ENCODE measurements around the gene PEAK1. TPM values are rescaled to one million over a fixed set of nuclear protein-coding genes. Genes with fewer than 3 reads are reported as not detected.

PEAK1 gene, protein sequence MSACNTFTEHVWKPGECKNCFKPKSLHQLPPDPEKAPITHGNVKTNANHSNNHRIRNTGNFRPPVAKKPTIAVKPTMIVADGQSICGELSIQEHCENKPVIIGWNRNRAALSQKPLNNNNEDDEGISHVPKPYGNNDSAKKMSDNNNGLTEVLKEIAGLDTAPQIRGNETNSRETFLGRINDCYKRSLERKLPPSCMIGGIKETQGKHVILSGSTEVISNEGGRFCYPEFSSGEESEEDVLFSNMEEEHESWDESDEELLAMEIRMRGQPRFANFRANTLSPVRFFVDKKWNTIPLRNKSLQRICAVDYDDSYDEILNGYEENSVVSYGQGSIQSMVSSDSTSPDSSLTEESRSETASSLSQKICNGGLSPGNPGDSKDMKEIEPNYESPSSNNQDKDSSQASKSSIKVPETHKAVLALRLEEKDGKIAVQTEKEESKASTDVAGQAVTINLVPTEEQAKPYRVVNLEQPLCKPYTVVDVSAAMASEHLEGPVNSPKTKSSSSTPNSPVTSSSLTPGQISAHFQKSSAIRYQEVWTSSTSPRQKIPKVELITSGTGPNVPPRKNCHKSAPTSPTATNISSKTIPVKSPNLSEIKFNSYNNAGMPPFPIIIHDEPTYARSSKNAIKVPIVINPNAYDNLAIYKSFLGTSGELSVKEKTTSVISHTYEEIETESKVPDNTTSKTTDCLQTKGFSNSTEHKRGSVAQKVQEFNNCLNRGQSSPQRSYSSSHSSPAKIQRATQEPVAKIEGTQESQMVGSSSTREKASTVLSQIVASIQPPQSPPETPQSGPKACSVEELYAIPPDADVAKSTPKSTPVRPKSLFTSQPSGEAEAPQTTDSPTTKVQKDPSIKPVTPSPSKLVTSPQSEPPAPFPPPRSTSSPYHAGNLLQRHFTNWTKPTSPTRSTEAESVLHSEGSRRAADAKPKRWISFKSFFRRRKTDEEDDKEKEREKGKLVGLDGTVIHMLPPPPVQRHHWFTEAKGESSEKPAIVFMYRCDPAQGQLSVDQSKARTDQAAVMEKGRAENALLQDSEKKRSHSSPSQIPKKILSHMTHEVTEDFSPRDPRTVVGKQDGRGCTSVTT (N-terminal part only)
- total RNA-seq: 10 to 100 TPM; 14.5 to 31.1 (median 25.9) TPM

DNA sequence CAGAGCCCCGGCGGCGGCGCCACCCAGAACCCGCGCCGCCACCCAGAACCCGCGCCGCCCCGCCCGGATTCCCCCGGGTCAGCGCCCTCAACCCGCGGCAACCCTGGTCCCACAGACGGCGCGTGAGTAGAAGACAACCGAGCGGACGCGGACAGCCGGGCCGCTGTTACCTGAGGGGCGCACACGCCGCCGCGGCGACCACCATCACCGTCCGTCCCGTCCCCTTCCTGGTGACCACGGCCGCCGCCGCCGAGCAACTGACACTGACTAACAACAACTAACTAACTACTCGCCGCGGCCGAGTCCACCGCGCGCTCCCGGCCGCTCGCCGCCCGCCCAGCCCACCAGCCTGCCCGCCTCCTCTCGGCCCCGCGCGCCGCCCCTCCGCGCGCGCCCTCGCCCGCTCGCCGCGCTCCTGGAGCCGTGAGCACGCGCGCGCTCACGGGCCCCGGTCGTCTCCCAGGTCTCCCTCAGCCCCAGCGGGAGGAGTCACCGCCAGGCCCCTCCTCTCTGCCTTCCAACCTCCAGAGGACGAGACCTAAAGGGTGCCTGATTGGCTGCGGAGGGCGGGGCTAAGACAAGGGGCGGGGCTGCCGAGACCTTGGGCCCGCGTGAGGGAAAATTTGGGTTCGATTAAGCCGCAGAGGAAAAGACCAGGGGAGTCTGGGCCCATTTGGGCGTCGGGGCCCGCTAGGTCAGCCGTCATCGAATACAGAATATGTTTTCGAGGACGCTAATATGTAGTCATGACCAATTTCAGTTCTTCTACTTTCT, at the start of gene PEAK1:
TSS of gene PEAK1 (minus strand) at position 269 of the 774 bp plus-strand sequence. CDS start 238,178 bp downstream, outside the sequence.
- DNase-seq (ENCODE audit: low spot score in 2 of 2): peak; percentile 99 to 100
- H3K4me1 ChIP-seq: peaks cover 58% of the 10 kb centered on the region
- no peaks in the 10 kb centered on the region for H3K9me3 ChIP-seq
- peak within 1 kb of the TSS; percentile 97 for H3K27ac ChIP-seq
- H3K4me3 ChIP-seq: peak within 1 kb of the TSS; percentile 78
- no peaks in the 10 kb centered on the region for H3K27me3 ChIP-seq
- H3K36me3 ChIP-seq: no peaks in the 10 kb centered on the region
- under 1% methylated on average over 47 of the region's 92 CpGs for WGBS
- TF ChIP-seq POLR2AphosphoS5 (IDR thresholded peaks at IDR 0.05): peak in 1 of 3 donors; percentile 80
- peak; percentile 84 to 97 for TF ChIP-seq POLR2A (IDR thresholded peaks at IDR 0.05)
- TF ChIP-seq, protein P1, sequence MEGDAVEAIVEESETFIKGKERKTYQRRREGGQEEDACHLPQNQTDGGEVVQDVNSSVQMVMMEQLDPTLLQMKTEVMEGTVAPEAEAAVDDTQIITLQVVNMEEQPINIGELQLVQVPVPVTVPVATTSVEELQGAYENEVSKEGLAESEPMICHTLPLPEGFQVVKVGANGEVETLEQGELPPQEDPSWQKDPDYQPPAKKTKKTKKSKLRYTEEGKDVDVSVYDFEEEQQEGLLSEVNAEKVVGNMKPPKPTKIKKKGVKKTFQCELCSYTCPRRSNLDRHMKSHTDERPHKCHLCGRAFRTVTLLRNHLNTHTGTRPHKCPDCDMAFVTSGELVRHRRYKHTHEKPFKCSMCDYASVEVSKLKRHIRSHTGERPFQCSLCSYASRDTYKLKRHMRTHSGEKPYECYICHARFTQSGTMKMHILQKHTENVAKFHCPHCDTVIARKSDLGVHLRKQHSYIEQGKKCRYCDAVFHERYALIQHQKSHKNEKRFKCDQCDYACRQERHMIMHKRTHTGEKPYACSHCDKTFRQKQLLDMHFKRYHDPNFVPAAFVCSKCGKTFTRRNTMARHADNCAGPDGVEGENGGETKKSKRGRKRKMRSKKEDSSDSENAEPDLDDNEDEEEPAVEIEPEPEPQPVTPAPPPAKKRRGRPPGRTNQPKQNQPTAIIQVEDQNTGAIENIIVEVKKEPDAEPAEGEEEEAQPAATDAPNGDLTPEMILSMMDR (IDR thresholded peaks at IDR 0.05): no peak

DNA sequence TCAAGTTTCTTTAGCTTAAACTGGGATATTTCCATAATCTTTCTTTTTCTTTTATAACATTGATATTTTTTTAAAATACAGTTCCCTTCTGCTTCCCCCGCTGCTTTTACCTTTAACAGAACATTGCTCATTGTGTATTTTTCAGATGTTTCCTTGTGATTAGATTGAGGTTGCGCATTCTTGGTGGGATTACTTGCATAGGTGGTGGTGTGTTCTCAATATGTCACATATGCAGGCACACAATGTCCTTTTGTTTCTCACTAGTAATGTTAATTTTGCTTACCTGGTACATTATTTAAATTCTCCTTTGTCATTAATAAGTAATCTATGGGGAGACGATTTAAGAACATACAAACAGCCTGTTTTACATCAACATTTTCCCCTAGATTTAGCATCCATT, 49.0 kb upstream of the PEAK1 start:
- TF ChIP-seq EP300 (IDR thresholded peaks at IDR 0.05) (no peak), POLR2AphosphoS5 (IDR thresholded peaks at IDR 0.05) (no peak), POLR2A (IDR thresholded peaks at IDR 0.05) (no peak)
- TF ChIP-seq, protein P1 (IDR thresholded peaks at IDR 0.05): no peak
- no peak overlapping the region for H3K27ac ChIP-seq
- H3K4me1 ChIP-seq: no peaks in the 10 kb centered on the region
- no peak overlapping the region for H3K4me3 ChIP-seq
- WGBS: 93% methylated on average over 3 of the region's 3 CpGs
- H3K9me3 ChIP-seq: no peaks in the 10 kb centered on the region
- H3K36me3 ChIP-seq: peaks cover 56% of the 10 kb centered on the region
- no peak for DNase-seq (ENCODE audit: low spot score in 2 of 2)
- H3K27me3 ChIP-seq: no peaks in the 10 kb centered on the region

DNA sequence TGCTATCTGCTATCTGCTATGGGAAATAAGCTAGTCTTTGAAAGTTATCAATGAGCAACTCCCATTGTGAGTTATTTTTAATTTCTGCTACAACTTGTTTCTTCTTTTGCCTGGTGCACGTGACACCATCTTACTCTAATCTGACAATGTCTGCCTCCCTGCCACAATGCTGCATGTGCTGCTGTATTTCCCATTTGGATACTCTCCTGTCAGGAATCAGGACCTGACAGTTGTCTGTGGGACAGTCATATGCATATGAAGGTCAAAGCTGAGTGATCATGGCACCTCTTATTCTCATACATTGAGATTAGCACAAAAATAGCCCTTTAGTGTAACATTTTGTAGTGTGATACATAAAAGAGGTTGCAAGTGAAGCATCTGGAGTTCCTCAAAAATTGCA, 46.6 kb upstream of the PEAK1 start:
- H3K4me3 ChIP-seq: no peak overlapping the region
- peaks cover 47% of the 10 kb centered on the region for H3K36me3 ChIP-seq
- no peaks in the 10 kb centered on the region for H3K9me3 ChIP-seq
- TF ChIP-seq POLR2A (IDR thresholded peaks at IDR 0.05): no peak
- TF ChIP-seq, protein P1 (IDR thresholded peaks at IDR 0.05): no peak
- TF ChIP-seq EP300 (IDR thresholded peaks at IDR 0.05): no peak
- TF ChIP-seq POLR2AphosphoS5 (IDR thresholded peaks at IDR 0.05): no peak
- no peak overlapping the region for H3K27ac ChIP-seq
- peaks cover 3% of the 10 kb centered on the region for H3K4me1 ChIP-seq
- no peak for DNase-seq (ENCODE audit: low spot score in 2 of 2)
- 100% methylated on average over 1 of the region's 1 CpG for WGBS
- no peaks in the 10 kb centered on the region for H3K27me3 ChIP-seq

DNA sequence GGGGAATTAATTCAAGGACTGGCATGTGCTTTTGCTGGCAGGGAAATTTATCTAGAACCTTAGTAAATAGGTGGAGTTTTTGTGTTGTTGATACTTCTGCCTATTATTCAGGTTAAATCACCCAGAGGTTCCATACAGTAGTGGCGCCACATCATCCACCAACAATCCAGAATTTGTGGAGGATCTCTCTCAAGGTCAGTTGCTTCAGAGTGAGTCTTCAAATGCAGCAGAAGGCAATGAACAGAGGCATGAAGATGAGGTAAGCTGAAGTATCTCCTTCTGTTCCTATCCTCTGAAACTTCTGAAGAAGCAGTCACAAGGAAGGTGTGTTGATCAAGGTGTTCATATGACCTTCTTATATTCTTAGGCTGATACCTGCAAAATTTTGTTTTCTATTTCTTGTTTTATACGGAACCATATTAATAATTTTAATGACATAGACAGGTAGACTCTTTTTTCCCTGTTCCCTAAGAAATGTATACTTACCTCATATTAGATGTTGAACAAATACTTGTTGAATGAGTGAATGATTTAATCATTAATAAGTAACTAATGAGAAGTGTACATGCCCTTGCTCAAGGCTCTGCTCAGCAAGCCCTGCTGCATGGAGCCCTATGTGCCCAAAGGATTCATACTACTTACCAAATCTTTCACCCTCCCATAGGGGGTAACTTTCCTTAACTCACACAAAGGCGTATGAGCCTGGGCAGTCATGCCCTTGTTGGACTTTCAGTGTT, 44.4 kb upstream of the PEAK1 start:
- Histone ChIP-seq H3K27ac (no peak overlapping the region), H3K36me3 (peaks cover 37% of the 10 kb centered on the region)

More for the DNA sequence above, 44.4 kb upstream of the PEAK1 start:
- Histone ChIP-seq H3K27me3 (no peaks in the 10 kb centered on the region), H3K4me1 (peaks cover 3% of the 10 kb centered on the region), H3K9me3 (no peaks in the 10 kb centered on the region), H3K4me3 (no peak overlapping the region)
- no peak for DNase-seq (ENCODE audit: low spot score in 2 of 2)
- TF ChIP-seq EP300 (IDR thresholded peaks at IDR 0.05): no peak
- TF ChIP-seq POLR2AphosphoS5 (IDR thresholded peaks at IDR 0.05): no peak
- TF ChIP-seq POLR2A (IDR thresholded peaks at IDR 0.05): no peak
- TF ChIP-seq, protein P1 (IDR thresholded peaks at IDR 0.05): no peak
- WGBS: 99% methylated on average over 3 of the region's 3 CpGs

Measured in suprapubic skin (tissue), 4 donors.